GM12878 (cell line): Measurements from ENCODE around the gene LMCD1. TPM values are rescaled to one million over a fixed set of nuclear protein-coding genes. Genes with fewer than 3 reads are reported as not detected.

Experiments used
- ATAC-seq: fragments of 200-7000 bp; cut with Tn5 transposase; 3 replicates; pipeline ENCODE4 v1.9.1; 2020; ENCODE audit warnings: mild to moderate bottlenecking, moderate library complexity
- BruUV-seq: library from RNA; stranded (reverse); fragments of 400-500 nt; replicated peaks from 2 replicates; lab custom pipeline; 2021; lab: Mats Ljungman, UMichigan
- CTCF ChIA-PET: fragments of 300-600 bp; sonication (Branson Sonifier 250); formaldehyde crosslinking; extraction: SDS; loops from one replicate; lab custom pipeline; 2021; ENCODE audit warnings: inconsistent platforms; lab: Yijun Ruan, JAX
- POLR2A ChIA-PET: fragments of 350-600 bp; formaldehyde crosslinking; extraction: SDS; loops from one replicate; lab custom pipeline; 2021; ENCODE audit warnings: inconsistent platforms; lab: Charles Lee
- RAD21 ChIA-PET: fragments of 300-600 bp; sonication (Branson Sonifier 250); formaldehyde crosslinking; loops from one replicate; lab custom pipeline; 2023; ENCODE audit warnings: antibody characterized with exemption; ENCODE audit not compliant: unreplicated experiment; lab: Charles Lee
- SMC1A ChIA-PET: fragments of 300-600 bp; sonication (Branson Sonifier 250); formaldehyde crosslinking; loops from one replicate; lab custom pipeline; 2023; ENCODE audit not compliant: unreplicated experiment, uncharacterized antibody; lab: Charles Lee
- DNase-seq: peaks from one replicate; pipeline ENCODE4 v3.0.0-alpha.2; 2011; ENCODE audit warnings: low read depth, low spot score
- FAIRE-seq: peaks from 3 replicates; lab custom pipeline; 2011; peaks lifted over from hg19 to GRCh38; lab: Jason Lieb, UNC
- H2AFZ ChIP-seq: 2 replicates; pipeline ENCODE4 v1.6.0; 2011; ENCODE audit warnings: low read depth, low read length, control low read depth; ENCODE audit not compliant: control insufficient read depth
- H3K27ac ChIP-seq: 2 replicates; pipeline ENCODE4 v1.5.1; 2011; ENCODE audit warnings: control low read depth; ENCODE audit not compliant: control insufficient read depth, insufficient read depth
- H3K27me3 ChIP-seq, 2 experiments: replicated peaks in 1 of 2; 2 replicates each; pipeline versions ENCODE4 v1.6.0 to v1.6.1; 2011; ENCODE audit warnings: low read length in 1 of 2; ENCODE audit not compliant: control insufficient read depth in 2 of 2, insufficient read depth in 2 of 2
- H3K36me3 ChIP-seq, 2 experiments: 2 replicates each; pipeline ENCODE4 v1.5.1; 2011; ENCODE audit warnings: low read length in 1 of 2; ENCODE audit not compliant: control insufficient read depth in 2 of 2, insufficient read depth in 2 of 2
- H3K4me1 ChIP-seq: 2 replicates; pipeline ENCODE4 v1.6.1; 2011; ENCODE audit warnings: mild to moderate bottlenecking, low read length, moderate library complexity, mixed read lengths; ENCODE audit not compliant: control insufficient read depth, insufficient read depth
- H3K4me2 ChIP-seq: 2 replicates; pipeline ENCODE4 v1.6.0; 2011; ENCODE audit warnings: control low read depth; ENCODE audit not compliant: control insufficient read depth, insufficient read depth
- H3K4me3 ChIP-seq: fragments of 200-600 bp; sonication (generic); 2 replicates; pipeline ENCODE4 v1.5.1; 2016
- H3K79me2 ChIP-seq: 2 replicates; pipeline ENCODE4 v1.6.0; 2011; ENCODE audit warnings: low read length; ENCODE audit not compliant: control insufficient read depth, insufficient read depth
- H3K9ac ChIP-seq: 2 replicates; pipeline ENCODE4 v1.8.0; 2011; ENCODE audit warnings: low read length, control low read depth, mixed read lengths; ENCODE audit not compliant: control insufficient read depth, insufficient read depth
- H3K9me3 ChIP-seq: replicated peaks from 3 replicates; pipeline ENCODE4 v1.5.1; 2011; ENCODE audit warnings: mild to moderate bottlenecking, low read length; ENCODE audit not compliant: control insufficient read depth, insufficient read depth
- H4K20me1 ChIP-seq: 2 replicates; pipeline ENCODE4 v1.6.0; 2011; ENCODE audit not compliant: control insufficient read depth, insufficient read depth
- ATF2 ChIP-seq: IDR thresholded peaks from 2 replicates; pipeline ENCODE4 v1.6.1; 2012; ENCODE audit warnings: low read length, inconsistent platforms
- BCL11A ChIP-seq: IDR thresholded peaks from 2 replicates; pipeline ENCODE4 v1.6.1; 2011; ENCODE audit warnings: low read depth, low read length
- CBX3 ChIP-seq: fragments of 200-600 bp; sonication (generic); IDR thresholded peaks from 2 replicates; pipeline ENCODE4 v1.6.1; 2016; ENCODE audit warnings: low read depth, borderline replicate concordance
- CEBPZ ChIP-seq: fragments of 150-350 bp; IDR thresholded peaks from 2 replicates; pipeline ENCODE4 v1.6.1; 2016; ENCODE audit warnings: low read depth, low read length
- CHD4 ChIP-seq: fragments of 200-600 bp; sonication (generic); IDR thresholded peaks from 2 replicates; pipeline ENCODE4 v1.6.1; 2016; ENCODE audit warnings: mild to moderate bottlenecking
- FOXK2 ChIP-seq: fragments of 450-650 bp; IDR thresholded peaks from 2 replicates; pipeline ENCODE4 v1.6.1; 2017; ENCODE audit warnings: mild to moderate bottlenecking, moderate library complexity
- NFIC ChIP-seq: IDR thresholded peaks from 2 replicates; pipeline ENCODE4 v1.6.1; 2012; ENCODE audit warnings: low read depth, mild to moderate bottlenecking, inconsistent platforms, low read length, moderate library complexity
- SIN3A ChIP-seq: IDR thresholded peaks from 2 replicates; pipeline ENCODE4 v1.6.1; 2012; ENCODE audit warnings: low read depth, low read length, improper control_type of control experiment
- SREBF2 ChIP-seq: IDR thresholded peaks from 2 replicates; pipeline ENCODE4 v1.6.1; 2012; ENCODE audit warnings: mild to moderate bottlenecking, low read length
- WRNIP1 ChIP-seq: IDR thresholded peaks from 2 replicates; pipeline ENCODE4 v1.6.1; 2011; ENCODE audit warnings: low read depth, low read length, improper control_type of control experiment, borderline replicate concordance
- ZNF384 ChIP-seq: IDR thresholded peaks from 2 replicates; pipeline ENCODE4 v1.6.1; 2012; ENCODE audit warnings: low read depth, mild to moderate bottlenecking, low read length, improper control_type of control experiment, borderline replicate concordance
- WGBS: methylation state at CpG from one replicate; pipeline ENCODE4 v1.1.6; 2016; ENCODE audit warnings: low lambda C conversion rate; ENCODE audit not compliant: insufficient replicate concordance, insufficient coverage; ENCODE audit errors: missing lambda C conversion rate; 5-methylcytosine and 5-hydroxymethylcytosine counted together
- in situ Hi-C: fragments of 300-500 bp; cut with MboI; formaldehyde crosslinking; loops from 9 replicates; pipeline ENCODE4 v1.14.3; 2018; ENCODE audit warnings: mixed read lengths
- intact Hi-C: fragments of 100-400 bp; cut with micrococcal nuclease; formaldehyde crosslinking; loops from one replicate; pipeline ENCODE4 v1.14.2; 2022; ENCODE audit not compliant: unreplicated experiment
- polyA plus RNA-seq, 11 experiments: library from polyadenylated mRNA; depleted of rRNA in 4 of 11; unstranded in 6 of 11; stranded (reverse) in 5 of 11; fragments of >200 nt; fragmentation: Nextera tagmentation in 4 of 11; fragmentation: Illumina TruSeq in 1 of 11; extraction: Ambion mirVana in 4 of 11; extraction: Trizol in 1 of 11; gene quantifications; 1 replicate in 1 of 11; 2 replicates in 10 of 11; pipeline versions ENCODE4 v1.2.1 to v1.2.3, GENCODE V29; 2011 to 2016; ENCODE audit warnings: inconsistent platforms in 2 of 11, missing spikeins in 2 of 11, low read depth in 1 of 11
- total RNA-seq, 4 experiments: library from RNA; depleted of rRNA in 3 of 4; stranded (reverse); fragments of >200 nt in 3 of 4; fragmentation: Illumina TruSeq in 1 of 4; extraction: Trizol in 1 of 4; gene quantifications; 2 replicates each; pipeline versions ENCODE4 v1.2.1 to v1.2.3, GENCODE V29; 2013 to 2021

LMCD1 gene
- total and polyA plus RNA-seq, 10 of the 15 experiments (the other 5 are each of a cell fraction or from before 2014, with no cell fraction given) = 0.27 to 6.4 (median 1.7) TPM

- CTCF ChIA-PET = interaction anchor here (1.1 kb wide), 1 partner anchor 75 kb away, joined by 3 read pairs; no protein-coding TSS in a partner anchor
- RAD21 ChIA-PET = no interaction called here
- Histone ChIP-seq H4K20me1 (no peaks in the 10 kb centered on the region), H3K9ac (no peak overlapping the region), H3K4me2 (no peak overlapping the region), H3K4me3 (no peak overlapping the region), H2AFZ (no peak overlapping the region), H3K36me3 (no peaks in the 10 kb centered on the region), H3K4me1 (no peaks in the 10 kb centered on the region; the same call in 1 of the 2 replicates), H3K27me3 (no peaks in the 10 kb centered on the region), H3K27ac (no peak overlapping the region), H3K9me3 (no peaks in the 10 kb centered on the region; the same call in 2 of the 3 replicates), H3K79me2 (no peaks in the 10 kb centered on the region)
- SMC1A ChIA-PET = interaction anchor here (2.1 to 3.2 kb wide), 2 partner anchors 9 to 12 kb away, joined by 8 to 16 read pairs; no protein-coding TSS in a partner anchor
- ATAC-seq (no peak), FAIRE-seq (no peak), DNase-seq (no peak)
- 20% methylated on average over 2 of the region's 2 CpGs for WGBS
- in situ Hi-C loops (no loop called here), intact Hi-C loops (no loop called here)
- BruUV-seq = no TSS peak
- POLR2A ChIA-PET = interaction anchor here (1.7 to 2.1 kb wide), 2 partner anchors 9 to 11 kb away, joined by 4 read pairs; no protein-coding TSS in a partner anchor
- TF ChIP-seq CBX3 = no peak
- TF ChIP-seq WRNIP1 = no peak
- TF ChIP-seq BCL11A = no peak
- no peak for TF ChIP-seq CHD4
- no peak for TF ChIP-seq FOXK2
- no peak for TF ChIP-seq SIN3A
- TF ChIP-seq NFIC = no peak
- TF ChIP-seq CEBPZ = no peak
- no peak for TF ChIP-seq SREBF2
- no peak for TF ChIP-seq ZNF384
- no peak for TF ChIP-seq ATF2
- TF ChIP-seq, all 136 proteins: peak for 0
Observed at GRCh38 chr3:8517487-8517886, 15.9 kb downstream of the LMCD1 start.
